Measurements from ENCODE around the gene MLLT3.
A peak's percentile ranks its signal among the peaks of the same experiment; 100 is the strongest.

Gene MLLT3

DNA sequence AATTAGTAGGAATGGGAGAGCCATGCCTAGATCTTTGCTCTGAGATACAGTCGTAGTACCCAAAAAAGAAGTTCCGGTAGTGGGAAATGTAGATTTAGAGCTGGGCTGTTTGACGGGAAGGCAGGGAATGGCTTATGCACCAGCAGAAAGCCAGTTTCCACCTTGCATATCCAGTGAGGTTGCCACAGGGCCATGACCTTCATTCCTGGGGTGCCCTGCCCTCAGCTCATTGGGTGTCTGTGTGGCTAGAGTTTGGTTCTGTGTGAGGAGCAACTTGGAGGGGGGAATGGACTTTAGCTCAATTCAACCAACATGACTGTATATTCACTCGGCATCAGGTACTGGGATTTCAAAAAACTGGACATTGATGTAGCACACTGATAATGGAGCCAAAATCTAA lies 300.1 kb downstream of the MLLT3 start:
- DNase-seq, result no peak

GRCh38 chr9:20321423-20322082 lies 300.7 kb downstream of the MLLT3 start:
- peak; percentile 56 for DNase-seq

- no peak for DNase-seq
Measured at GRCh38 chr9:20320921-20321320, 301.4 kb downstream of the MLLT3 start.

DNA sequence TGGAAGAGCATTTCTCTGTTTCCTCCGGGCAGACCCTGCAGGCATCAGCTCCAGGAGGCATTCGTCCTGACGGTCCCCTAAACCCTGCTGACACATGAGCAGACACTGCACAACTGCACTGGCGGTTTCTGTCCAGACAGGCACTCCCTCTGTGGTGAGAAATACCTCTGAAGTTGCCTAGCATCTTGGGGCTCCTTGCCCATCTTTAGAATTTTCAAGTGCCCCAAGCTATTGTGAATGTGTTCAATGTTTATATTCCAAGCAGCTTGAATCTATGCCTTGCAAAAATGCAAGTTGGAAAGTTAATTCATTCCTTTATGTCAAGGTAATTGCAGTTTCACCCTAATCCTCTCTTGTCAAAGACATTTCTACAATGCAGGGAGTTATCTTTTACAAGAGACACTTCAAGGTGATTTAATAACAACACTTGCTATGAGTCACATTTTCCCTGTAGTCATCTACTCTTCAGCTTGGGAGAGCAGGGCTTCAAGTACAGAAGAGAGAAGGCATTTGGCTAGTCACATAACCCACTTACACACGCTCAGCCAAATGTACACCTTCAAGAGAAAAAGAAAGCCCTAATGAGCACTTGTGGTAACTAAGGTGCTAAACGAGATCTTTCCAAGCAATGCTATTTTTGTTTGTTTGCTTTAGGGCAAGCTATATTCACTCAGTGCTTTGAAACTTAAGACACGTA lies 302.5 kb downstream of the MLLT3 start:
- peak; percentile 79 for DNase-seq

DNA sequence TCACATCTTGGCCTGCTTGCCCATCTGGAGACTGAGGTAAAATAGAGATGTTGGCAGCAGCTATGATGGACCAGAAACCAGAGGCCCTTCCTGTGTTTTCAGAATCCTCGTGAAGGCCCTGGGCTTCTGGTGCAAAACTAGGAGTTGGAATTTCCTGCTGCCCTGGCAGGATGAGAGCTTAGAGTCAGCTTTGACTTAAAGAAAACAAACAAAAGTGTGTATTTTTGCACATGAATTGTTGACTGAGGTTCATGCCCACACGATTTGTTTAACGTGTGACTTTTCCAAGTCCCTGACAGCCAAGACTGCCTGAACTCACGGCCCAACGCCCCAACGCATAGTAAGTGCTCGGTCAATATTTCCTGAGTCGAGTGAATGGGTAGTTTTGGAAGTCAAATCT lies 303.1 kb downstream of the MLLT3 start:
- DNase-seq, result no peak

DNA sequence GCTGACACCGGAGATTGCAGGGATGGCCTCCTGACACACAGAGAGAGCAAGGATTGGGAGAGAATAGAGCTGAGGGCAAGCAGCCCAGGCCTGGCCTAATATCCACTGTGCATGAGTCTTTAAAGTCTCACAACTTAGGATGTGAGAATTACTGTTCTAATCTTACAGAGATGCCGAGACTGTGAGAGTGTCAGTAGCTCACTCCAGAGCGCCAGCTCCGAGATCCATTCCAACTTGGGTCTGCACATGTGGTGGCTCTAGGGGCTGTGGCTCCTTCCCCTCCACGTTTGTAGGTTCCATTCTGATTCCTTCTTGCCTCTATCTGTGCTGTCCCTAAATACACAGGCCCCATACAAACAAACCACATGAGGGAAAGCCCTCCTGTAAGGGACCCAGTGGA lies 304.6 kb downstream of the MLLT3 start:
- DNase-seq, result no peak

GRCh38 chr9:20316372-20316771 lies 305.9 kb downstream of the MLLT3 start:
- DNase-seq, result no peak

DNA sequence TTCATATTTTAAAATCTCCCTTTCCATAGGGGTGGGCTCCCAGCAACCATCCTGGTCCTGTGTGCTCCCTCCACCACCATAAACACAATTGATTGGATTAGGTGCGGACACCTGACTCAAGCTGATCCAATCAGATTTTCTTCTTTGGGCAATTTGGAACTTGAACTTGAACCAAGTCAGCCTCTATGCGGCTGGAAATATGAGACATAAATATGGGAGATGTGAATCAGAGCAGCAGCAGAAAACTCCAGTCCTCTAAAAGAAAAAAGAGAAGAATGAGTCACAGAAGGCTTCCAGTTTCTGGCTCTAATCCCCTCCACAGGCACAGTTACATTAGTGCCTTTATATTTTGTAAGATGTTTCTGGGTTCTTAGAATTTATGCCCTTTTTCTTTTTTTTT lies 306.6 kb downstream of the MLLT3 start:
- peak; percentile 29 for DNase-seq

- DNase-seq, result peak; percentile 26
Measured at GRCh38 chr9:20314981-20315380, 307.3 kb downstream of the MLLT3 start.

DNA sequence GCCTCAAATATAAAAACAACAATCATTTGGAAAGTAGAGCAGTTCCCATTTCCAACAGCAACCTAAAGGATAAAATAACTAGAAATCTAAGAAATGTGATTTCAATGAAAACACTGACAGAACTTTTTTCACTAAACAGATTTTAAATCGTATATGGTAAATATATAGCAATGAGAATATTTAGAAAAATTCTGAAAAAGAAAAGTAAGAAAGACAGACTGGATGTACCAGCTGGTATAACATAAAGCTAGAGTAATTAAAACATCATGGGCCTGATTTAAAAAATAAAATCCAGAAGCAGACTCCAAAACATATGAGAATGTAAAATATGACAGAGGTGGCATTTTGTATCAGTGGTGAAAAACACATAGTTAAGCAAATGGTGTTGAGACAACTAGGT lies 308.9 kb downstream of the MLLT3 start:
- DNase-seq, result no peak

- DNase-seq, result no peak
Measured at GRCh38 chr9:20312732-20313131, 309.6 kb downstream of the MLLT3 start.

DNA sequence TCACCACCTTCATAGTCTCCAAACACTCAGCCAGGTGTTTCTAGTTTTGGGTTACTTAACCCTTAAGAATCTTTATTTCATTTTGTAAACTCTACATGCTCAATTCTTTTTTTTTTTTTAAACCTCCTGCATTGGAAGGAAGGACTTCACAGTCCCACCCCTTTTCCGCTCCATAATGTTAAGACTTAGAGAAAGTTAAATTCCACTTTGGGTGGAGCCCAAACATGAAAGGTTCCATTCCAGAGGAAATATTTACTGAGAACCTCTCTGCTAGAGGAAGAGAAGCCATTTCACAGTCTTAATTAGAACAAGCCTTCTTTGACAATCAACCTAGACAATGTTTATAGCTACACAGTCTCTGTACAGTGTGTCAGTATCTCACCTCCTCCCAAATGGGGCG lies 312.3 kb downstream of the MLLT3 start:
- DNase-seq, result no peak

DNA sequence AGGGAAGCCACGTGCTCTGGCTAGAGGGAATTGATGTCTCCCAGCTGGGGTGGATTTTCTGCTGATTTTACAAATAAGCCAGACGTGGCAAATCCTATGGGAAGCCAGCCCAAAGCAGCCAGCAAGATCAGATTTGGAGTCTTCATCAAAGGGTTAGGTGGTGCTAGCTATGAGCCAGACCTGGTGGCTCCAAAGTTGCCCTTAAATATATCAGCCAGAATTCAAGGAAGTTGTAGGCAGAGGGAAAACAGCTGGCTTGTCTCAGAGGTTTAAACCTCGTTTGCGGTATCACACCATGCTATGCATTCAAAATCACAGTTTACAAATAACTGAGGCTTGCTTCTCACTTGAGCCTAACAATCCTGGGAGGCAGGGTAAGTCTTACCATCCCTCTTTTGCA lies 313.2 kb downstream of the MLLT3 start:
- no peak for DNase-seq

GRCh38 chr9:20307621-20308020 lies 314.7 kb downstream of the MLLT3 start:
- no peak for DNase-seq

- DNase-seq, result no peak
Measured at GRCh38 chr9:20305452-20305851, 316.8 kb downstream of the MLLT3 start.

DNA sequence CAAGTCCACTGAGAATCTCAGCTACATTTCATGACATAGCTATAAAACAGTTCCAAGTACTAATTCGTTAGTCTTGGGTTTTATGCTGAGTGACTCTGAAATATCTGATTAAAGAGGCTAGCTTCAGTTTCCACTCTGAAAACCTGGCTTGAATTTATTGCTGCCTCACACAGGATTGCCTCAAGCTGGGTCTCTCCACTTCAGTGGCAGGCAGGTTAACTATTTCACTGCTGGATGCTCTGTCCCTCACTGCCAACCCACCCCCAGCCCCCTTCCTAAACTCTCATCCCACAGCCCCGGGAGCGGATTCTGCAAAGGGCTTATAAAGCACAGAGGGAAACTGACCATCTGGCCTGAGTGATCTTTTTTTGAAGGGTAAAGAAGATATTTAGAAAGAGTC lies 318.3 kb downstream of the MLLT3 start:
- no peak for DNase-seq

DNA sequence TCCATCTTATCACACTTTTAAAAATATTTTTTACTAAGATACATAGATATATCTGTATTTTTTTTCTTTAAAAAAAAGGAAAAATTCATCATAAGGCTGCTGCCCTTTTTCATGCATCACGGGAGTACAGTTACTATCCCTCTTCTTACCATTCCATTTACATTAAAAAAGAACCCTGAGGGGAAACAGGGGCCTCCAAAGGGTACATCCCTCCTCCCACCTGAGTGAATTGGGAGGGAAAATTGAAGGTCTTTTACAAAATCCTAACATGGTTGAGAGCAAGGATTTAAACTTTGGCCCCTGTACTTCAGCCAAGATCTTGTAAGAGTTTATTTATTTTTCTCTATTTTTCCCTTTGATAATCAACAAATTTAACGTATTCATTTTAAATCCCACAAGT lies 319.2 kb downstream of the MLLT3 start:
- no peak for DNase-seq

DNA sequence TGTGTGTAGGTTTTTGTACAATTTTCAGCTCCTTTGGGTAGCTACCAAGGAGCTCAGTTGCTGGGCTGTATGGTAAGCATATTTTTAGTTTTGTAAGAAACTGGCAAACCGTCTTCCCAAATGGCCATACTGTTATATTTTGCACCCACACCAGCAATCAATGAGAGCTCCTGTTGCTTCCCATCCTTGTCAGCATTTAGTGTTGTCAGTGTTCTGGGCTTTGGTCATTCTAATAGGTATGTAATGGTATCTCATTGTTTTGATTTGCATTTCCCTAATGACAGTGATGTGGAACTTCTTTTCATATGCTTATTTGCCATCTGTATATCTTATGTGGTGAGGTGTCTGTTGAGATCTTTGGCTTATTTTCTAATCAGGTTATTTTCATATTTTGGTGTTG lies 320.1 kb downstream of the MLLT3 start:
- DNase-seq, result no peak

DNA sequence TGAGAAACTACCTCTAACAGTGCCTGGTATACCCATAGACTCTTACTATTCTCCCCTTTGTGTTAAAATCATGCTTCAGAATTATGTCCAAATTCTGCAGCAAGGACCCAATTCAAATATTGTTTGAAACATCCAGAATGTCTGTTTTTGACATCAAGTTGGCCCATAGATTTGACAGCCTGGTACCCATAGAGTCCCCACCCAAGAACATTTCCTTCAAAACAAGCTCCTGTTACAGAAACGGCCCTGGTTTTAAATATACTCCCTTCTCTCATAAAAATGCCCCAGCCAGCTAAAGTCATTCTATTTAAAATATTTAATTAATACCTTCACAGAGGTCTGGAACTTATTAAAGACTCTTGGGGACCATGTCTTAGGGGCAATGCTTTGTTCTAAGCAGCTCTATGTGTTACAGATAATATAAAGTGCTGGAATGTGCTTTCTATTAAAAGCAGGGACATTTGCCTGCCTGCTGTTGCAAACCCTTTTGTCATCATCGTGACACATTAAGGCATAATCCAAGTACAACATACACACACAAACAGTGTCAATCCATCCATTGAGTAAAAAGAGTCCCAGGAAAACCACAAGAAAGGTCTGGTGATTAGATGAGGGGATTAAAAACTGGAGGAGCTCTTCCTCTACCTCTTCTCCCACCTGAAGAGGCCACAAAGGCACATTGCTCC lies 321.7 kb downstream of the MLLT3 start:
- no peak for DNase-seq

DNA sequence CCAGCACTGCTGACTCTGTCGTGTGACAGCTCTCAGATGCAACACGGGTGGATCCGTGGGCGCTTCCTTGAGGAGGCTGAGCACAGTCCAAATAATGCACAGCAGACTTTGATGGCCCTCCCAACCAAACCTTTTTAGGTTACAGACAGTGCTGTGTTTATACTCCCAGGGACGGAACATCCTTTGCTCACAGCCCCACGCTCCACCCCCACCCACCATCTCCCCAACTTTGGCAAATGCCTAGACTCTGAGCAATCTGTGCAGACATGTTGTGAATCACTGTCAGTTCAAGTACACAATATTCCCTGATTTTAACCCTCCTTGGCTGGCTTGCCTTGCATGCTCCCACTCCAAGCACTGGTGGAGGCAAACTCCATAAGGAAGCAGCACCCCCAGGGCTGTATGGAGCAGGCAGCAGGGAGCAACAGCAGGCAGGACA lies 324.6 kb downstream of the MLLT3 start:
- no peak for DNase-seq

DNA sequence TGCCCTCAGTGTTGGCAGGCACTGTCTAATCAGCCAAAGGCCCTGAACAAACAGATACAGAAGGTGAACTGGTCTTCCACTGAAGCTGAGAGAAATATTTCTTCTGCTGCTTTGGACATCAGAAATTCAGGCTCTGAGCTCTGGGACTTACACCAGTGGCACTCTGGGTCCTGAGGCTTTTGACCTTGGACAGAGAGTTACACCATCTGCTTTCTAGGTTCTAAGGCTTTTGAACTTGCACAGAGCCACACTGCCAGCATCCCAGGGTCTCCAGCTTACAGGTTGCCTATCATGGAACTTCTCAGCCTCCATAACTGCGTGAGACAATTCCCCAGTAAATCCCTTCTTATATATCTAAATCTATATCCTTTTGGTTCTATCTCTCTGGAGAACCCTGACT lies 326.7 kb downstream of the MLLT3 start:
- no peak for DNase-seq

DNA sequence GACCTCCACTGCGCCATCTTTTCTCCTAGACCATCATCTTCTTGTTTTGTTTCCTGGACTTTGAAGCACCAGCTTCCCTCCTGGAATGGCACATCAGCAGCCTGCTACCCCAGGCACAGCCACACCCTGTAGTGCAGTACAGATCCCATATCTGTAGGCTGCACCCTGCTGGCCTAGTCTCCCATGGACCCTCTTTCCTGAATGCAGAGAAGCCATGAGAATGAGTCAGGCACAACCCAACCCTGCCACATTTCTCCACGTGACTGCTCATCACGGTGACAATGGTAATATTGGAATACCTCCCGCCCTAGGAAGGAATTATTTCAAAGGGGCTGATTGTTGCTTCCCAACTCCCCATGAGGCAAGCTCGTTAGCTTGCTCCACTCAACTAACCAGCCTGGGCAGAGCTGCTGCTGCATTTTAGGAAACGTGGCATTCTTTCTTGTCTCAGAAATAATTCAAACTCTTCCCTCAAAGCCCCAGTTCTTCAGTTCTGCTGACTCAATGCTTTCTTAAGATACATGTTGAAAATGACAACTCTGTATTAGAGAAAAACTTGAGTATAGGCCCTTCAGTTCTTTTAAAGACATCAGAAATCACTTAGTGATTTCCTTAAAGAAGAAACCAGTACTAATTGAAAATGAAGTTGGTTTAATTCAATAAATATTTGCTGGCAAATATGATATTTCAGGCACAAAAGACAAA lies 328.1 kb downstream of the MLLT3 start:
- DNase-seq, result no peak

GRCh38 chr9:20292002-20292401 lies 330.3 kb downstream of the MLLT3 start:
- DNase-seq, result no peak
